ENCODE measurements around the gene KCNH3. TPM values are rescaled to one million over a fixed set of nuclear protein-coding genes. Genes with fewer than 3 reads are reported as not detected.

KCNH3 gene
- total RNA-seq, 4 donors from 2014 or later, result 0.57 to 0.83 TPM; not detected in 2

GRCh38 chr12:49536526-49537071 lies 2.2 kb upstream of the KCNH3 start:
- Histone ChIP-seq H3K27me3 (peaks cover 2 to 25% of the 10 kb centered on the region in 2 donors), H3K27ac (no peak overlapping the region)

GRCh38 chr12:49537231-49537751 lies 1.5 kb upstream of the KCNH3 start:
- TF ChIP-seq CTCF (IDR thresholded peaks at IDR 0.05) (no peak), POLR2A (IDR thresholded peaks at IDR 0.05) (no peak)
- Histone ChIP-seq H3K4me1 (peaks cover 3 to 28% (median 11%) of the 10 kb centered on the region in 4 donors), H3K36me3 (no peaks in the 10 kb centered on the region), H3K27me3 (peaks cover 2 to 25% of the 10 kb centered on the region in 2 donors), H3K9me3 (no peaks in the 10 kb centered on the region), H3K4me3 (peak overlapping the region; percentile 47 to 60 (median 52)), H3K27ac (no peak overlapping the region)
- no peak for DNase-seq

More at GRCh38 chr12:49536526-49537071, 2.2 kb upstream of the KCNH3 start:
- Histone ChIP-seq H3K9me3 (no peaks in the 10 kb centered on the region), H3K36me3 (no peaks in the 10 kb centered on the region), H3K4me1 (peaks cover 3 to 28% (median 11%) of the 10 kb centered on the region in 4 donors), H3K4me3 (no peak overlapping the region)
- TF ChIP-seq CTCF (IDR thresholded peaks at IDR 0.05) (no peak), POLR2A (IDR thresholded peaks at IDR 0.05) (no peak)
- DNase-seq, result no peak

- no peak for TF ChIP-seq CTCF (IDR thresholded peaks at IDR 0.05)
- no peak for TF ChIP-seq POLR2A (IDR thresholded peaks at IDR 0.05)
- peak in 1 of 3 donors; percentile 53 for DNase-seq
- Histone ChIP-seq H3K9me3 (no peaks in the 10 kb centered on the region), H3K36me3 (no peaks in the 10 kb centered on the region), H3K4me1 (peaks cover 3 to 28% (median 11%) of the 10 kb centered on the region in 4 donors), H3K27me3 (peaks cover 2 to 25% of the 10 kb centered on the region in 2 donors), H3K4me3 (peak overlapping the region; percentile 47 to 60 (median 52)), H3K27ac (no peak overlapping the region)
Measured at GRCh38 chr12:49537752-49538509, 899 bp upstream of the KCNH3 start.

- H3K9me3 ChIP-seq, result no peaks in the 10 kb centered on the region
- no peak overlapping the region for H3K27ac ChIP-seq
- H3K4me1 ChIP-seq, result peaks cover 3 to 28% (median 11%) of the 10 kb centered on the region in 4 donors
- peaks cover 2 to 25% of the 10 kb centered on the region in 2 donors for H3K27me3 ChIP-seq
- no peaks in the 10 kb centered on the region for H3K36me3 ChIP-seq
- H3K4me3 ChIP-seq, result peak overlapping the region in 3 of 4 donors; percentile 48 to 60 (median 56)
- TF ChIP-seq POLR2A (IDR thresholded peaks at IDR 0.05) (no peak), CTCF (IDR thresholded peaks at IDR 0.05) (no peak)
- DNase-seq, result peak in 1 of 3 donors; percentile 41
Measured at GRCh38 chr12:49539406-49540228, 787 bp downstream of the KCNH3 start.

Data from Peyer's patch (tissue), 4 donors.